Measurements from ENCODE around the gene ASXL1.

ASXL1 gene

DNA sequence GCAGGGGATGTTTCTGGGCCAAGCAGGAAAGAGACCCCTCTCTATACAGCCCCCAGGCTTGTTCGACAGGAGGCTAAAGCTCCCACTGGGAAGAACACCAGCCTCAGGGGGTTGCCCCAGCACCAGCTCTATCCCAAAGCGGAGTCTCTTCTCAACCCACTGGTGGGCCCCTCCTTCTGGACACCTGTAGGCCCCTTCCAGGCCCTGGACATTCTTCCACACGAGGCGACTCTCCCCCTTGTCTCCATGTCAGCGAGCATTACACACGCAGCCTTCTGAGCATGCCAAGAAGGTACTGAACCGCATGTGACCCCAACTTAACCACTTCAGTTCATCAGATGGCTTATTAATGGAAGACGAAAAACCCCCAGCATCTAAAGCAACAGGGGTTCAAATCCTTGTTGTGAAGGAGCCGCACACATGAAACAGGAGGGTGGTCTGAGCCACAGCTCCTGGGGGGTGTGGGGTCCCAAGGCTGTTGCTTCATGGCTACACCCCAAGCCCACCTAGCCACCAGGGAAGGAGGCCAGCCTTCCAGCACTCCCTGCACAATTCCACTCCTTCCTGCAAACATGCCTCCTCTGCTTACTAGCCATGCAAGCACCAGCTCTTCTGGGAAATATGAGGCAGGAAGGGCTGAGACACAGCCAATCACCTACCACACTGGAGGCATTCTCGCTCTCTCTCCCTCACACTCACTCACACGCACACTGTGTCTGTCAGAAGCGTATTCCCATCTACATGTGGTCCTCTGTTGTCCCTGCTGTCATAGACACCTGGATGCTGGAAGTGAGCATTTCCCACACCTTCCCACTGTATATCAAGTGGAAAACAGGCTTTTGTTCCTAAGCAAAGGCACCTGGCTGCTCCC lies 122.5 kb downstream of the ASXL1 start:
- DNase-seq (ENCODE audit: low read depth): no peak

GRCh38 chr20:32481311-32482142 lies 123.4 kb downstream of the ASXL1 start:
- DNase-seq (ENCODE audit: low read depth): no peak

DNA sequence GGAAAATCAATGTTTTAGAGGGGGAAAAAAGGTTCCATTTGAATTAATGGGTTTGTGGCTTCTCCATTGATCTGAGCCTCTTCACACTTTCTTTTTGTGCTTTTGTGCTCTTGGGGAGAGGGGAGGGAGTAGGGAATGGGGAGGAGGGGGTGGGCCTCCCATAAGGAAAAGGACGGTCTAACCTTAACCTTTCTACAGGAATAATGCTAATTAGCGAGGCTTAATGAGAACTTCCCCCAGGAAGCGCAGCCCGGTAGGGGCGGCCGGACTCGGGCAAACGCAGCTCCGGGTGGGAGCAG lies 124.0 kb downstream of the ASXL1 start:
- no peak for DNase-seq (ENCODE audit: low read depth)

DNA sequence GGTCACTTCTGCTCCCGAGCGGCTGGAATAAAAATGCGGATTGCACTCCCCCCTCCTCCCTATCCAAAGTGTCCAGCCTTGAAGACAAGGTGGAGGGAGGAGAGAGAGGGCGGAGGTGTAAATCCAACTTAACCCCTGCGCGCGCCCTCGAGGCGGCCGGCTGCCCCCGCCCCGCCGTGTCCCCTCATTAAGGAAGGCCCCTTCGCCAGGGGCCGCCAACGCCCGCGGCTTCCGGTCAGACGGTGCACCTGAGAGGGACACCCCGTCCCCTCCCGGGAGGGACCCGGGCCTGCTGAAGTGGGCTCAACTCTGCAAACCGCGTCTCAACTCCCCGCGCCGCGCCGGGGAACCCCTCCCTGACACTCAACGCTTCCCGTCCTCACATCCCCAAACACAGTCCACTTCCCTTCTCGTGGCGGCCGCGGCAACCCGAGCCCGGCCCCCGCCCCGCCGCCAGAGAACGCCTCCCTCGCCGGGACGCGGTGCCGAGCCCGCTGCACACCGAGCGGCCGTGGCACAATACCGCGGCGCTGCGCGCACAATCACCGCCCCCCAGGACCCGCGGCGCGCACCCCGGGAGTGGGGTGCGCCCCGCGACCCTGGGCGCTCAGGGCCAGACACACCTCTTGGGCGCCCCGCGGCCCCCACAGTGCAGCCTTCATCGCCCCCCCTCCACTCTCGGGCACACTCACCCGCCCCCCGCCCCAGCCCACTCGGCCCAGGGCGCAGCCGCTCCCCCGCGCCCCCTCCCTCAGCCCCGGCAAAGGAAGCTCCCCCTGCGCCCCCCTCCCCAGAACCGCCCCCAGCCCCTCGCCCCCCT lies 124.5 kb downstream of the ASXL1 start:
- DNase-seq (ENCODE audit: low read depth): no peak

DNA sequence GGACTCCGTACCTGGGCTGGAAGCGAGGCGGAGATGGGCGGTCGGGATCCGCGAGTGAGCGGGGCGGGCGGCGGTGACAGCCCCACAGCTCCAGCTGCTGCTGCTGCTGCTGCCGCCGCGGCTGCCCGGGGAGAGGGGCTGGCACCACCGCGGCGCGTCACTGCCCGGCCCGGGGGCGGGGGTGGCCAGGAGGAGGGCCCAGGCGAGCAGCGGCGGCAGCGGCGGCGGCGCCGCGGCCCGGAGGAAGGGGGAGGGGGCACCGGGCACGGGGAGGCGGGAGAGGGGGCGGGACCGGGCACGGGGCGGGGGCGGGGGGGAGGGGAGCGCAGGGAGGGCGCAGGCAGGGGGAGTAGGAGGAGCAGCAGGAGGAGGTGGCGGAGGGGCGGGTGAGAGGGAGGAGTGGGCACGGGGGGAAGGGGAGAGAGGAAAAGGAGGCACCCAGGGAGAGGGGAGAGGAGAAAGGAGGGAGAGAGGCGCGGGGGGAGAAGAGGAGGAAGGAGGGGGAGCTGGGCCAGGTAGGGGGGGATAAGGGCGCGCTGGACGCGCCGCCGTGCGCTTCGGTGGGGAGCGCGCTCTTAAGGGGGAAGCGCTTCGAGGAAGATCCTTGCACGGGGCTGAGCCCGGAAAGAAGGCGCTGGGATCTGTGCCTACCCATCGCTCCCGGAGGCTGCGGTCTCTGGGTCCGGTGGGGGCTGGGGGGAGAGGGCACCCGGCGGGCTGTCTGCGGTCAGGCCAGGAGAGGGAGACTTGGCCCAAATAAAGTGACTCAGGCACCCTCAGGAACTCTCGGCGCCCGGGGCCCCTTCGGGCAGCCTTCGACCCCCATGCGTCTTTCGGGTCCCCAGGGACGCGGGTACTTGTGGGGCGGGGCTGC lies 125.5 kb downstream of the ASXL1 start:
- DNase-seq (ENCODE audit: low read depth): peak; percentile 46

DNA sequence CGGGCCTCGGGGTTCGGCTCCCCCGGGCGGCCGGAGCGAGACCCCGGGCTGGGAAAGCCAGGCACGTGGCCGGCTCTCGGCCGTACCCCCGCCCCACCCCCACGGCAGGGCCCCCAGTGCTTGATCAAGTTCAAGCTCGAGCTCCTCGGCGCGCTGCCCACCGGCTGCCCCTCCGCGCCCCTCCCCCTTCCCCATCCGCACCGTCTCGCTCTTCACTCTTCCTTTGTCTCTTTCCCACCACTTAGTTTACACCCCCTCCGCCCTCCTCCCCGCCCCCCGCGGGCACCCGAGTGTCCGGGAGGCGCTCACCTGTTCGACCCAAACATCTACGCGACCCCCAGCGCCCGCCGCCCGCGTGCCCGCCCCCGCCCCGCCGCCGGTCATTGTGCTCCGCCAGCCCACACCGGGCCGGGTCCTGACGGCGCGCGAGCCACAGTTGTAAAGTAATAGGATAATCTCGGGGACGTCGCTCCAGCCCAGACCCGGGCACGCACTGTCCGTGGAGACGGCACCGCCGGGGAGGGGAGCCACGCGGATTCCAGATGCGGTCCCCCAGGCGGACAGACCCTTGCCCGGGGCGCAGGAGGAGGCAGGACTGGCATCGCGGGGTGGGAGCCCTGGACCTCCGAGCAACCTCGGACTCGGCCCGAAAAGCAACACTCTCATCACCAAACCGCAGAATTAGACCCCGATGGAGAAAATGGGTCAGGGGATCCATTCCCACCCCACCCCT lies 126.3 kb downstream of the ASXL1 start:
- no peak for DNase-seq (ENCODE audit: low read depth)

DNA sequence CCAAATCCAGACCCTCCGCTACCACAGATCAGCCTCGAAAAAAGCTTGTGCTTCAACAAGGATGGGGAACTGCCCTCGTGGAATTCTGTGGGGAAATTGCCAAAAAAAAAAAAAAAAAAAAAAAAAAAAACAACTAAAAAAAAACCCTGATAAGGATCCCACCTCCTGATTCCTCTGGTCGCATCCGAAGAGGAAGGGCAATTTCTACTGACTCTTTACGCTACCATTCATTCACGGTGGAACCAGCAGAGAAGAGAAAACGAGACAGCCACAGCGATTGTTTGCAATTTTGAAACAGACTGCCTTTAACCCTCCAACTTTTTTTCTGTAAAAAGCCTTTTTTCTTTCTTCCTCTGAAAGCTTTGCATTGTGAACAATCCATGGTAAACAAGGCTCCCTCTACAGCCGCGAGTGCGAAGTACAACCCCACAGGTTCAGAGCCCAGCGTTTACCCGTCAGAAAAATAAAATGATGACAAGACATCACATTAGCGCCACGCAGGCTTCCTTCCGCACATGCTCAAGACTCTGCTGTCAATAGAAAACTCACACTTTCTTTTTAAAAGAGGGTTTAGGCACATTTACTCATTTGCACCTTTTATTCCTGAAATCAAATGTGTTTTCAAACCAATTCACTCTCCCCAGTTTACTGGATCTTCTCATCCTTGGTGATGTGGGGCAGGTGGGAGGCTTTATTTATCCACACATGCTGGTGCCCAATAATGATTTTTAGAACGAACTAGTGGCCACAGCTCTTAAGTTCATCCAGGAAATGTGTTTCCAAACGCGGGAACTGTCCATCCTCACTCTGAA lies 127.0 kb downstream of the ASXL1 start:
- peak; percentile 79 for DNase-seq (ENCODE audit: low read depth)

GRCh38 chr20:32485770-32486478 lies 127.8 kb downstream of the ASXL1 start:
- no peak for DNase-seq (ENCODE audit: low read depth)

GRCh38 chr20:32487381-32487780 lies 129.2 kb downstream of the ASXL1 start:
- DNase-seq (ENCODE audit: low read depth): no peak

DNA sequence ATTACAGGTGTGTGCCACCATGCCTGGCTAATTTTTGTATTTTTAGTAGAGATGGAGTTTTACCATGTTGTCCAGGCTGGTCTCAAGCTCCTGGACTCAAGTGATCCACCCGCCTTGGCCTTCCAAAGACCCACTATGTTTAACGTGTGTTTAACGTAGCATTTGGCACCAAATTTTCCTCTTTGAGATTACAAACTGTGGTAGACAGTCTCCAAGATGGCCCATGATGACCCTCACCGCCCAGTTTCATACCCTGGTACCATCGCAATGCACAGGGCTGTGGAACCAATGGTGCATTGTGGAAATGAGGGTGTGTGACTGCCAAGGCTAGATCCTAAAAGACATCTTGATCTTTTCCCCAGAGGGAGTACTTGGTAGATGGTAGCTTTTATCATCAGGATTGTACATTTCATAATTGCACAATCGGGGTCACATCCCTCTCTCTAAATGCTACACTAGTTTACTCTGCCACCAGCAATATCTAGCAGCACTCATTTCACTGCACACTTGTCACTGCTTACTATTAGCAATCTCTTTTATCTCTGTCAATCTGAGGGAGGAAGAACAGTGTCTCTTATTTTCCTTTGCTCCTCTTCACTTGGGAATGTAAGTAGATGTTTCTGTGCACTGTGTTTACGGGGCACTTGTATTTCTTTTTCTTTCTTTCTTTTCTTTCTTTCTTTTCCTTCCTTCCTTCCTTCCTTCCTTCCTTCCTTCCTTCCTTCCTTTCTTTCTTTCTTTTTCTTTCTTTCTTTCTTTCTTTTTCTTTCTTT lies 130.1 kb downstream of the ASXL1 start:
- no peak for DNase-seq (ENCODE audit: low read depth)

Data from fibroblast of gingiva (primary cell).